Vein endothelial cell (primary cell): ENCODE results near the gene VPREB1. TPM values are rescaled to one million over a fixed set of nuclear protein-coding genes. Genes with fewer than 3 reads are reported as not detected.

Source experiments
- total RNA-seq: library from RNA; depleted of rRNA; stranded (reverse); fragments of >200 nt; gene quantifications from 2 replicates; pipeline ENCODE4 v1.2.3, GENCODE V29; 2012

Gene VPREB1, protein sequence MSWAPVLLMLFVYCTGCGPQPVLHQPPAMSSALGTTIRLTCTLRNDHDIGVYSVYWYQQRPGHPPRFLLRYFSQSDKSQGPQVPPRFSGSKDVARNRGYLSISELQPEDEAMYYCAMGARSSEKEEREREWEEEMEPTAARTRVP
- total RNA-seq: not detected in 2 replicates

DNA sequence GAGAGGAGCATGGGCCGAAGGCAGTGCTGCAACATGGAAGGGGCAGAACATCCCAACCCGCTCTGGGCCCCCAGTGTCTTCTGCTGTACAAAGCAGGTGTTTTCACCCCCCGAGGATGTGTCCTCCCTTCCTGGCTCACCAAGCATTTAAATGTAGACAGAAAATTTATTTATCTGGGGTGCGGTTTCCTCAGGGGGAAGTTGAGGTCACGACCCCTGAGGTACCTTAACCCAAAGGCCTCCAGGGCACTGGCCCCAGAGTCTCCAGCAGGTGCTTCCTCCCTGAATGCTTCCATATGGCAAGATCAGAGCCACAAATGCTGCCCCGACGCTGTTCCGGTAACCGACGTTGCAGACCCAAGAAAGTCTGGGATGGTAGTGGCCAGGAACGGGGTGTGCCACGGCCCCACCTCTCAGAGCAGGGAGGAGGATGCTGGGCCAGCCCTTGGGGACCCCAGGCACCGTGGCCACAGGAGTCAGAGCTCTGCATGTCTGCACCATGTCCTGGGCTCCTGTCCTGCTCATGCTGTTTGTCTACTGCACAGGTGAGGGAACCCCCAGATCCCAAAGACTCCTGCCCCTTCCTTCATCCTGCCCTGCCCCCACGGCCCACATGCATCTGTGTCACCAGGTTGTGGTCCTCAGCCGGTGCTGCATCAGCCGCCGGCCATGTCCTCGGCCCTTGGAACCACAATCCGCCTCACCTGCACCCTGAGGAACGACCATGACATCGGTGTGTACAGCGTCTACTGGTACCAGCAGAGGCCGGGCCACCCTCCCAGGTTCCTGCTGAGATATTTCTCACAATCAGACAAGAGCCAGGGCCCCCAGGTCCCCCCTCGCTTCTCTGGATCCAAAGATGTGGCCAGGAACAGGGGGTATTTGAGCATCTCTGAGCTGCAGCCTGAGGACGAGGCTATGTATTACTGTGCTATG lies at the start of gene VPREB1:
Gene VPREB1, plus strand, starts transcription at position 471 of the 935 bp plus-strand sequence. Its CDS starts 28 bp downstream, at position 499.

